Non-pigmented ciliary epithelial cell (primary cell): ENCODE results near the gene ATP8B1.

Experiments
- DNase-seq: peaks from one replicate; pipeline ENCODE4 v3.0.0-alpha.2; 2010; ENCODE audit warnings: low read depth

Gene ATP8B1

GRCh38 chr18:57792631-57793301, 10.3 kb downstream of the ATP8B1 start:
- DNase-seq, result no peak

GRCh38 chr18:57791911-57792310, 11.2 kb downstream of the ATP8B1 start:
- DNase-seq, result no peak

GRCh38 chr18:57791192-57791591, 11.9 kb downstream of the ATP8B1 start:
- no peak for DNase-seq

- DNase-seq, result no peak
These were observed 12.8 kb downstream of the ATP8B1 start for GRCh38 chr18:57790316-57790715.

GRCh38 chr18:57789759-57790158, 13.4 kb downstream of the ATP8B1 start:
- no peak for DNase-seq

GRCh38 chr18:57789090-57789489, 14.0 kb downstream of the ATP8B1 start:
- DNase-seq, result no peak

GRCh38 chr18:57787068-57787685, 15.9 kb downstream of the ATP8B1 start:
- no peak for DNase-seq

GRCh38 chr18:57785751-57786437, 17.2 kb downstream of the ATP8B1 start:
- no peak for DNase-seq

- no peak for DNase-seq
These were observed 18.4 kb downstream of the ATP8B1 start for GRCh38 chr18:57784801-57785114.

- no peak for DNase-seq
These were observed 18.9 kb downstream of the ATP8B1 start for GRCh38 chr18:57784034-57784800.

GRCh38 chr18:57782049-57782448, 21.1 kb downstream of the ATP8B1 start:
- DNase-seq, result no peak

GRCh38 chr18:57780706-57781347, 22.3 kb downstream of the ATP8B1 start:
- DNase-seq, result no peak

- no peak for DNase-seq
These were observed 22.8 kb downstream of the ATP8B1 start for GRCh38 chr18:57780318-57780705.

GRCh38 chr18:57776767-57777166, 26.3 kb downstream of the ATP8B1 start:
- DNase-seq, result no peak

- DNase-seq, result no peak
These were observed 26.8 kb downstream of the ATP8B1 start for GRCh38 chr18:57776354-57776753.

GRCh38 chr18:57775937-57776336, 27.2 kb downstream of the ATP8B1 start:
- DNase-seq, result no peak

GRCh38 chr18:57772387-57772799, 30.7 kb downstream of the ATP8B1 start:
- no peak for DNase-seq

GRCh38 chr18:57771626-57772025, 31.5 kb downstream of the ATP8B1 start:
- DNase-seq, result no peak

GRCh38 chr18:57771193-57771592, 31.9 kb downstream of the ATP8B1 start:
- DNase-seq, result no peak

GRCh38 chr18:57768537-57769326, 34.4 kb downstream of the ATP8B1 start:
- DNase-seq, result no peak

- DNase-seq, result no peak
These were observed 35.7 kb downstream of the ATP8B1 start for GRCh38 chr18:57767259-57768050.
